Measurements from ENCODE around the gene SAP30BP. TPM values are rescaled to one million over a fixed set of nuclear protein-coding genes. Genes with fewer than 3 reads are reported as not detected.

Gene SAP30BP
- total and polyA plus RNA-seq, 2 donors (not counting 1 experiment from before 2014, with no cell fraction given), result 143 to 148 TPM

- intact Hi-C loops (cut with micrococcal nuclease), result no loop called here
- TF ChIP-seq EZH2 (IDR thresholded peaks at IDR 0.05; ENCODE audit: borderline replicate concordance, insufficient read depth, low read depth, low read length, poor library complexity, severe bottlenecking) (no peak), CTCF (IDR thresholded peaks at IDR 0.05) (no peak)
- ATAC-seq (ENCODE audit: low read depth), result no peak
- no peaks in the 10 kb centered on the region for H3K9me3 ChIP-seq (ENCODE audit: control extremely low read depth in 1 of 3, control insufficient read depth in 2 of 3, insufficient read depth in 1 of 3, low read length in 2 of 3)
- ChIA-PET POLR2A (no interaction called here), CTCF (interaction anchor here (0.9 to 6.8 kb wide), 3 partner anchors 11 to 42 kb away, joined by 3 to 78 read pairs (median 4); partner anchors contain the start of gene SMIM5)
- 96% methylated on average over 16 of the region's 17 CpGs for WGBS (ENCODE audit: insufficient coverage)
- H4K20me1 ChIP-seq (ENCODE audit: control insufficient read depth, insufficient read depth, low read length, poor library complexity, severe bottlenecking), result no peaks in the 10 kb centered on the region
- no peaks in the 10 kb centered on the region for H3K9me3 Mint-ChIP-seq (ENCODE audit: insufficient read depth)
- DNase-seq, result no peak
- H3K27me3 Mint-ChIP-seq, result no peaks in the 10 kb centered on the region
- no peak overlapping the region for H3K4me3 Mint-ChIP-seq
- H3K27me3 ChIP-seq (replicated peaks in 1 of 4; ENCODE audit: control extremely low read depth in 1 of 4, control insufficient read depth in 3 of 4, insufficient read depth in 4 of 4, low read length in 3 of 4), result no peaks in the 10 kb centered on the region
- no peaks in the 10 kb centered on the region for H3K79me2 ChIP-seq (ENCODE audit: control insufficient read depth, insufficient read depth, low read length)
- H3K4me3 ChIP-seq (ENCODE audit: control extremely low read depth in 1 of 5, extremely low read depth in 1 of 5, insufficient read depth in 1 of 5, low read depth in 2 of 5, low read length in 4 of 5), result no peak overlapping the region
- H3K9ac ChIP-seq (ENCODE audit: low read length), result no peak overlapping the region
- peaks cover 2 to 18% of the 10 kb centered on the region in 2 experiments for H3K36me3 ChIP-seq (replicated peaks in 1 of 2; ENCODE audit: control extremely low read depth in 1 of 2, control insufficient read depth in 1 of 2, extremely low read depth in 1 of 2, insufficient read depth in 2 of 2, low read length in 1 of 2)
- H3K4me1 Mint-ChIP-seq, result peaks cover 13% of the 10 kb centered on the region
- H3K27ac Mint-ChIP-seq, result no peak overlapping the region
- no peak overlapping the region for H3K27ac ChIP-seq (ENCODE audit: low read length in 2 of 2)
- no peak overlapping the region for H3K4me2 ChIP-seq (replicated peaks; ENCODE audit: low read depth, low read length, poor library complexity, severe bottlenecking)
- H3K4me1 ChIP-seq (ENCODE audit: control insufficient read depth in 2 of 2, insufficient read depth in 2 of 2, low read length in 2 of 2), result peaks cover 8 to 12% of the 10 kb centered on the region in 2 donors
- H2AFZ ChIP-seq (ENCODE audit: insufficient read depth, low read depth, low read length, poor library complexity, severe bottlenecking), result no peak overlapping the region
Measured at GRCh38 chr17:75642784-75643642, 24.1 kb upstream of the SAP30BP start.

GRCh38 chr17:75643643-75644017 is 23.5 kb upstream of the SAP30BP start:
- ChIA-PET POLR2A (no interaction called here), CTCF (interaction anchor here (1.8 to 6.8 kb wide), 2 partner anchors 10 to 12 kb away, joined by 7 to 78 read pairs; partner anchors contain the start of gene SMIM5)
- Histone ChIP-seq H3K27me3 (replicated peaks in 1 of 4; ENCODE audit: control extremely low read depth in 1 of 4, control insufficient read depth in 3 of 4, insufficient read depth in 4 of 4, low read length in 3 of 4) (no peaks in the 10 kb centered on the region), H3K9me3 (ENCODE audit: control extremely low read depth in 1 of 3, control insufficient read depth in 2 of 3, insufficient read depth in 1 of 3, low read length in 2 of 3) (no peaks in the 10 kb centered on the region), H3K4me1 (ENCODE audit: control insufficient read depth in 2 of 2, insufficient read depth in 2 of 2, low read length in 2 of 2) (peaks cover 8 to 12% of the 10 kb centered on the region in 2 donors), H3K27ac (ENCODE audit: low read length in 2 of 2) (no peak overlapping the region), H3K36me3 (replicated peaks in 1 of 2; ENCODE audit: control extremely low read depth in 1 of 2, control insufficient read depth in 1 of 2, extremely low read depth in 1 of 2, insufficient read depth in 2 of 2, low read length in 1 of 2) (peaks cover 2 to 19% of the 10 kb centered on the region in 2 experiments), H3K4me2 (replicated peaks; ENCODE audit: low read depth, low read length, poor library complexity, severe bottlenecking) (no peak overlapping the region), H2AFZ (ENCODE audit: insufficient read depth, low read depth, low read length, poor library complexity, severe bottlenecking) (no peak overlapping the region), H4K20me1 (ENCODE audit: control insufficient read depth, insufficient read depth, low read length, poor library complexity, severe bottlenecking) (no peaks in the 10 kb centered on the region), H3K79me2 (ENCODE audit: control insufficient read depth, insufficient read depth, low read length) (no peaks in the 10 kb centered on the region), H3K4me3 (ENCODE audit: control extremely low read depth in 1 of 5, extremely low read depth in 1 of 5, insufficient read depth in 1 of 5, low read depth in 2 of 5, low read length in 4 of 5) (no peak overlapping the region), H3K9ac (ENCODE audit: low read length) (no peak overlapping the region)
- Mint-ChIP-seq H3K4me3 (no peak overlapping the region), H3K4me1 (peaks cover 13% of the 10 kb centered on the region), H3K9me3 (ENCODE audit: insufficient read depth) (no peaks in the 10 kb centered on the region), H3K27ac (no peak overlapping the region), H3K27me3 (no peaks in the 10 kb centered on the region)
- DNase-seq (no peak), ATAC-seq (ENCODE audit: low read depth) (no peak)
- TF ChIP-seq CTCF (IDR thresholded peaks at IDR 0.05), result no peak
- no peak for TF ChIP-seq EZH2 (IDR thresholded peaks at IDR 0.05; ENCODE audit: borderline replicate concordance, insufficient read depth, low read depth, low read length, poor library complexity, severe bottlenecking)
- WGBS (ENCODE audit: insufficient coverage), result 98% methylated on average over 7 of the region's 7 CpGs
- intact Hi-C loops (cut with micrococcal nuclease), result no loop called here
